HFF-Myc (cell line): ENCODE results near the gene RNASE8.

Experiments used
- DNase-seq: peaks from one replicate; pipeline ENCODE4 v3.0.0-alpha.2; 2011; ENCODE audit warnings: low read depth; ENCODE audit errors: extremely low read depth
- H3K4me3 ChIP-seq: replicated peaks from 2 replicates; pipeline ENCODE4 v1.5.1; 2011; ENCODE audit warnings: low read depth, mild to moderate bottlenecking, control low read depth, low read length
- CTCF ChIP-seq: IDR thresholded peaks from 2 replicates; pipeline ENCODE4 v1.5.1; 2012; ENCODE audit warnings: mild to moderate bottlenecking, low read depth, low read length, control low read depth; ENCODE audit errors: missing control alignments

Gene RNASE8

DNA sequence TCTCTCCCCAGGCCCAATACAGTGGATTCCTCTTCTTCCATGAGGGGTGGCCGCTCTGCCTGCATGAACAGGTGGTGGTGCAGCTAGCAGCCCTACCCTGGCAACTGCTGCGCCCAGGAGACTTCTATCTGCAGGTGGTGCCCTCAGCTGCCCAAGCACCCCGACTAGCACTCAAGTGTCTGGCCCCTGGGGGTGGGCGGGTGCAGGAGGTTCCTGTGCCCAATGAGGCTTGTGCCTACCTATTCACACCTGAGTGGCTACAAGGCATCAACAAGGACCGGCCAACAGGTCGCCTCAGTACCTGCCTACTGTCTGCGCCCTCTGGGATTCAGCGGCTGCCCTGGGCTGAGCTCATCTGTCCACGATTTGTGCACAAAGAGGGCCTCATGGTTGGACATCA is 16.3 kb downstream of the RNASE8 start:
- no peak overlapping the region for H3K4me3 ChIP-seq
- DNase-seq = no peak
- no peak for TF ChIP-seq CTCF

- DNase-seq = no peak
- no peak for TF ChIP-seq CTCF
- H3K4me3 ChIP-seq = no peak overlapping the region
Measured at GRCh38 chr14:21074398-21075272, 17.0 kb downstream of the RNASE8 start.

DNA sequence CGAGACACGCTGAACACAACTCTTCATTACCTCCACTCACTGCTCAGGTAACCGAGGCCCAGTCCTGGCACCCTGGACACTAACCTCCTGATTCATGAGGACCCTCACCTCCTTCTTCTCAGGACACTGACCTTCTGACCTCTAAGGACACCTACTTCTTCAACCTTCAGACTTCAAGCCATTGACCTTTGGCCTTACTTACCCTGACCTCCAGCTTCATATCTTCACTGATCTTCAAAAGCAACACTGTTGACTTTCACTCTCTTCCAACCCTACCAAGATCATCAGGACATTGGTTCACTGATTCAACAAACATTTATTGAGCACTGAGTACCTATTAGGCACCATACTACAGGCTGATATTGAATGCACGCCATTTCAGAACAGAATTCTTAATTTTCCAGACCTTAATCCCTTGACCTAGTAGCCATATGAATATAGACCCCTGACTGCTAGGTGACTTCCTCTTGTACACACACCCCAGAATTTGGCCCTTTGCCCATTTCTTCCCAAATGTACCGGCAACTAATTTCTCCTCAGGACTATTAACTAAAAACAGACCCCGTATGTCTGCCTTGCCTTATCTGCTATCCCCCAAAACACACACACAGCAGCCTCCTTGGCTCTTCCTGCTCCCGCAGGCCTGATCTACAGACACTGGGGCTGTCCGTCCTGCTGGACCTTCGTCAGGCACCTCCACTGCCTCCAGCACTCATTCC is 18.3 kb downstream of the RNASE8 start:
- no peak for TF ChIP-seq CTCF
- no peak for DNase-seq

DNA sequence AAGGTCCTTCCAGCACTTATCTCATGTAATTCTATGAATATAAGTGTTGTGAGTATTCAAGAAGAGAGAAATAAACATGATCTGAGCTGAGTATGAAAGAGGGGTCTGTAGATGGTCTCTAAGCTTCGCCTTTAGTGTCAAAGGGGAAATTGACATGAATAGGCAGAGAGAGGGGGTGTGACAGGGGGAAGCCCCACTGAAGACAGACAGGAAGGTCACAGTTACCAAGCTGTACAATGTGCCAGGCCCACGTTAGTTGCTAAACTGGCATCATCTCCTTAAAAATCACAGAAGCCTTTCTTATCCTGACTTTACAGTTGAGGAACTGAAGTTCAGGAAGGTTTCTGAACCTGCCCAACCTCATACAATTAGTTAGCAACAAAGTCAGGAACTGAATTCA is 20.1 kb downstream of the RNASE8 start:
- no peak for DNase-seq
- no peak overlapping the region for H3K4me3 ChIP-seq
- no peak for TF ChIP-seq CTCF

More for the DNA sequence above, 18.3 kb downstream of the RNASE8 start:
- no peak overlapping the region for H3K4me3 ChIP-seq

DNA sequence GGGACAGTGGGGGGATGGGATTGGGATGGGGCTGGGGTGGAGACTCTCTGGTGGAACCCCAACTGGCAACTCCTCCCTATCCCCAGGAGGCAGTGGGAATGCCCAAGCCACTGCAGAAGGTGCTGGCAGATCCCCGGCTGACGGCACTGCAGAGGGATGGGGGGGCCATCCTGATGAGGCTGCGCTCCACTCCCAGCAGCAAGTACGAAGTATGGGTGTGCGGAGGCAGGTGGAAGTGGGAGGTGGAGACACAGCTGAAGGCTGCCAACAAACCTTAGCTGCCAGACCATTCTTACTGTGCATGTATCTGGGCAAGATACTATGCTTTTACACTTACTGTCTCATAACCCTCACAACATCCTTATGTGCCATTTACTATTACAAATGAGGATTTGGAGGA is 20.7 kb downstream of the RNASE8 start:
- H3K4me3 ChIP-seq = no peak overlapping the region
- DNase-seq = no peak

GRCh38 chr14:21078726-21079125 is 21.1 kb downstream of the RNASE8 start:
- H3K4me3 ChIP-seq = no peak overlapping the region
- TF ChIP-seq CTCF = no peak

More for the DNA sequence above, 20.7 kb downstream of the RNASE8 start:
- no peak for TF ChIP-seq CTCF

More at GRCh38 chr14:21078726-21079125, 21.1 kb downstream of the RNASE8 start:
- DNase-seq = no peak
